Liver (tissue), 9 donors: ENCODE results near the gene MMP21. TPM values are rescaled to one million over a fixed set of nuclear protein-coding genes. Genes with fewer than 3 reads are reported as not detected.

Experiments
- DNase-seq: peaks from one replicate; pipeline ENCODE4 v3.0.0-alpha.2; 2017; ENCODE audit warnings: low spot score
- H3K27ac ChIP-seq, 2 donors: one replicate each; pipeline ENCODE4 v1.7.0; 2013; ENCODE audit warnings: inconsistent platforms in 2 of 2, low read length in 2 of 2, control low read depth in 1 of 2, low read depth in 1 of 2, mild to moderate bottlenecking in 1 of 2
- H3K27me3 ChIP-seq, 4 donors: one replicate each; pipeline versions ENCODE4 v1.6.1 to v1.7.0; 2013; ENCODE audit warnings: low read length in 3 of 4, inconsistent platforms in 1 of 4, mild to moderate bottlenecking in 1 of 4, moderate library complexity in 1 of 4; ENCODE audit not compliant: control insufficient read depth in 4 of 4, insufficient read depth in 4 of 4
- H3K36me3 ChIP-seq, 4 donors: one replicate each; pipeline versions ENCODE4 v1.6.1 to v1.7.0; 2013; ENCODE audit warnings: low read length in 3 of 4, mild to moderate bottlenecking in 3 of 4, low read depth in 1 of 4, moderate library complexity in 1 of 4; ENCODE audit not compliant: control insufficient read depth in 4 of 4, insufficient read depth in 3 of 4
- H3K4me1 ChIP-seq, 4 donors: one replicate each; pipeline versions ENCODE4 v1.6.1 to v1.7.0; 2013; ENCODE audit warnings: low read length in 3 of 4, mild to moderate bottlenecking in 3 of 4, moderate library complexity in 1 of 4; ENCODE audit not compliant: control insufficient read depth in 4 of 4, insufficient read depth in 4 of 4
- H3K4me3 ChIP-seq, 3 donors: one replicate each; pipeline versions ENCODE4 v1.6.1 to v1.7.0; 2013; ENCODE audit warnings: low read length in 3 of 3, control low read depth in 1 of 3, low read depth in 1 of 3, mild to moderate bottlenecking in 1 of 3
- H3K9ac ChIP-seq, 2 donors: one replicate each; pipeline ENCODE4 v1.7.0; 2013; ENCODE audit warnings: low read length in 2 of 2, mild to moderate bottlenecking in 2 of 2, moderate library complexity in 2 of 2, control low read depth in 1 of 2, low read depth in 1 of 2
- H3K9me3 ChIP-seq, 4 donors: one replicate each; pipeline versions ENCODE4 v1.6.1 to v1.7.0; 2013; ENCODE audit warnings: low read length in 3 of 4; ENCODE audit not compliant: control insufficient read depth in 4 of 4
- CTCF ChIP-seq: fragments of 150-350 bp; IDR thresholded peaks from 2 replicates; pipeline ENCODE4 v1.5.1; 2017; ENCODE audit warnings: improper control_type of control experiment, low read depth, low read length; ENCODE audit not compliant: missing input control
- EGR1 ChIP-seq, 2 donors: IDR thresholded peaks; 2 replicates each; pipeline ENCODE4 v1.6.1; 2016 to 2018; ENCODE audit warnings: antibody characterized with exemption in 2 of 2, low read depth in 2 of 2
- GABPA ChIP-seq, 2 donors: IDR thresholded peaks in 1 of 2; conservative IDR thresholded peaks in 1 of 2; 2 replicates each; pipeline ENCODE4 v1.6.1; 2016; ENCODE audit warnings: antibody characterized with exemption in 2 of 2, mild to moderate bottlenecking in 1 of 2, moderate library complexity in 1 of 2
- HNF4A ChIP-seq, 2 donors: conservative IDR thresholded peaks; 2 replicates each; pipeline ENCODE4 v1.6.1; 2016; ENCODE audit warnings: antibody characterized with exemption in 2 of 2, mild to moderate bottlenecking in 2 of 2
- NR2F2 ChIP-seq: IDR thresholded peaks from 2 replicates; pipeline ENCODE4 v1.6.1; 2016; ENCODE audit warnings: antibody characterized with exemption
- RAD21 ChIP-seq, 2 donors: IDR thresholded peaks; 2 replicates each; pipeline ENCODE4 v1.6.1; 2016; ENCODE audit warnings: antibody characterized with exemption in 2 of 2, mild to moderate bottlenecking in 2 of 2
- RXRA ChIP-seq, 2 donors: IDR thresholded peaks; 2 replicates each; pipeline ENCODE4 v1.6.1; 2017 to 2018; ENCODE audit warnings: antibody characterized with exemption in 2 of 2, mild to moderate bottlenecking in 1 of 2
- SP1 ChIP-seq: IDR thresholded peaks from 2 replicates; pipeline ENCODE4 v1.6.1; 2018; ENCODE audit warnings: antibody characterized with exemption, mild to moderate bottlenecking
- TAF1 ChIP-seq: conservative IDR thresholded peaks from 2 replicates; pipeline ENCODE4 v1.6.1; 2016; ENCODE audit warnings: antibody characterized with exemption, mild to moderate bottlenecking
- YY1 ChIP-seq: IDR thresholded peaks from 2 replicates; pipeline ENCODE4 v1.6.1; 2016; ENCODE audit warnings: antibody characterized with exemption, mild to moderate bottlenecking
- WGBS: extraction: QIAGEN DNeasy Blood & Tissue Kit; methylation state at CpG from one replicate; pipeline ENCODE4 v1.1.7; 2013; 5-methylcytosine and 5-hydroxymethylcytosine counted together
- polyA plus RNA-seq, 2 donors: library from polyadenylated mRNA; stranded (reverse) in 1 of 2; unstranded in 1 of 2; fragments of 200-250 nt in 1 of 2; fragments of >200 nt in 1 of 2; fragmentation: Nextera tagmentation in 1 of 2; extraction: Ambion mirVana in 1 of 2; gene quantifications; one replicate each; pipeline versions ENCODE4 v1.2.1 to v1.2.3, GENCODE V29; 2013 to 2015
- total RNA-seq, 2 donors: library from RNA; depleted of rRNA; stranded (reverse); fragments of >200 nt; gene quantifications; one replicate each; pipeline ENCODE4 v1.2.3, GENCODE V29; 2014
- TF ChIP-seq, protein P1 (sequence below): IDR thresholded peaks from 2 replicates; pipeline ENCODE4 v1.6.1; 2016; ENCODE audit warnings: antibody characterized with exemption
- TF ChIP-seq, protein P2 (sequence below): IDR thresholded peaks from 2 replicates; pipeline ENCODE4 v1.6.1; 2016; ENCODE audit warnings: antibody characterized with exemption, mild to moderate bottlenecking
- donor health status: healthy.
- donor health status: healthy.
- donor health status: healthy.
- donor health status: healthy.
- donor health status: healthy.

MMP21 gene
- total and polyA plus RNA-seq, 4 donors = 0.03 to 0.37 (median 0.17) TPM; not detected in 1

DNA sequence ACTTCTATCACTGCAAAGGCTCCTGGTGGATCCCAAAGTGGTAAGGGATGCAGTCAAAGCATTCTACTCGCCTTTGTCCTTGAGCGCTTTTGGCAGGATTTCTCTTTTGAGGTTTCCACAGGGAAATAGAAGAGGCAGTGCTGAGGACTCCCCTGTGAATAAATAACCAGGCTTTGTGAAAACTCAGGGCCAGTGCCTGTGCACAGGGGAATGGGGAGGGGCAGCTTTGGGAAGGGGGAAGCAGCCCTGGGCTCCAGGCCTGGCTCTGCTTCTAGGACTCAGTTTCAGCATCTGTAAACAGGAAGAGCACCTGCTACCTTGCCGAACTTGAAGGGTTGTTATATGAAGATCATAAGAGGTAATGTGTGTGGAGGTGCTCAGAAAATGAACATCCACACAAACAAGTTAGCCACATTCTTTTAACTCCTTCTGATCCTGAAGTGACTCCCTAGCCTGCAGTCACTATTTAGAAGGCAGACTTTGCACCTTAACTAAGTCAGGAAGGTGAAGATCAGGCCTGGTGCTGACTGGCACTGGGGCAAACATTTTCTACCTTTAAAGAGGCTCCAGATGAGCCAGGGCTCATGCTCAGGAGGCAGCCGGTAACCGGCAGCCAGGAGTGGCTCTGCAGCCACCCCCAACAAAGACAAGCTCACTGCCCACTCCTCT, 22.5 kb upstream of the MMP21 start:
- TF ChIP-seq RAD21 (IDR thresholded peaks at IDR 0.05) (no peak), GABPA (IDR thresholded peaks at IDR 0.05 in 1 of 2, conservative IDR thresholded peaks at IDR 0.05 in 1 of 2) (no peak), EGR1 (IDR thresholded peaks at IDR 0.05; ENCODE audit: low read depth in 2 of 2) (no peak), SP1 (no peak), RXRA (IDR thresholded peaks at IDR 0.05) (no peak), HNF4A (conservative IDR thresholded peaks at IDR 0.05) (no peak), NR2F2 (no peak), TAF1 (no peak), YY1 (no peak)
- TF ChIP-seq, protein P1, sequence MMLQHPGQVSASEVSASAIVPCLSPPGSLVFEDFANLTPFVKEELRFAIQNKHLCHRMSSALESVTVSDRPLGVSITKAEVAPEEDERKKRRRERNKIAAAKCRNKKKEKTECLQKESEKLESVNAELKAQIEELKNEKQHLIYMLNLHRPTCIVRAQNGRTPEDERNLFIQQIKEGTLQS = no peak
- TF ChIP-seq, protein P2, sequence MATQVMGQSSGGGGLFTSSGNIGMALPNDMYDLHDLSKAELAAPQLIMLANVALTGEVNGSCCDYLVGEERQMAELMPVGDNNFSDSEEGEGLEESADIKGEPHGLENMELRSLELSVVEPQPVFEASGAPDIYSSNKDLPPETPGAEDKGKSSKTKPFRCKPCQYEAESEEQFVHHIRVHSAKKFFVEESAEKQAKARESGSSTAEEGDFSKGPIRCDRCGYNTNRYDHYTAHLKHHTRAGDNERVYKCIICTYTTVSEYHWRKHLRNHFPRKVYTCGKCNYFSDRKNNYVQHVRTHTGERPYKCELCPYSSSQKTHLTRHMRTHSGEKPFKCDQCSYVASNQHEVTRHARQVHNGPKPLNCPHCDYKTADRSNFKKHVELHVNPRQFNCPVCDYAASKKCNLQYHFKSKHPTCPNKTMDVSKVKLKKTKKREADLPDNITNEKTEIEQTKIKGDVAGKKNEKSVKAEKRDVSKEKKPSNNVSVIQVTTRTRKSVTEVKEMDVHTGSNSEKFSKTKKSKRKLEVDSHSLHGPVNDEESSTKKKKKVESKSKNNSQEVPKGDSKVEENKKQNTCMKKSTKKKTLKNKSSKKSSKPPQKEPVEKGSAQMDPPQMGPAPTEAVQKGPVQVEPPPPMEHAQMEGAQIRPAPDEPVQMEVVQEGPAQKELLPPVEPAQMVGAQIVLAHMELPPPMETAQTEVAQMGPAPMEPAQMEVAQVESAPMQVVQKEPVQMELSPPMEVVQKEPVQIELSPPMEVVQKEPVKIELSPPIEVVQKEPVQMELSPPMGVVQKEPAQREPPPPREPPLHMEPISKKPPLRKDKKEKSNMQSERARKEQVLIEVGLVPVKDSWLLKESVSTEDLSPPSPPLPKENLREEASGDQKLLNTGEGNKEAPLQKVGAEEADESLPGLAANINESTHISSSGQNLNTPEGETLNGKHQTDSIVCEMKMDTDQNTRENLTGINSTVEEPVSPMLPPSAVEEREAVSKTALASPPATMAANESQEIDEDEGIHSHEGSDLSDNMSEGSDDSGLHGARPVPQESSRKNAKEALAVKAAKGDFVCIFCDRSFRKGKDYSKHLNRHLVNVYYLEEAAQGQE = no peak
- no peak overlapping the region for H3K9ac ChIP-seq
- 55% methylated on average over 5 of the region's 5 CpGs for whole genome bisulfite sequencing

GRCh38 chr10:125797424-125797823, 21.8 kb upstream of the MMP21 start:
- Histone ChIP-seq H3K4me1 (no peaks in the 10 kb centered on the region), H3K9me3 (no peaks in the 10 kb centered on the region), H3K36me3 (peaks cover 7 to 68% (median 42%) of the 10 kb centered on the region in 4 donors), H3K27me3 (no peaks in the 10 kb centered on the region), H3K4me3 (no peak overlapping the region), H3K27ac (no peak overlapping the region), H3K9ac (no peak overlapping the region)
- 94% methylated on average over 8 of the region's 8 CpGs for WGBS
- no peak for TF ChIP-seq YY1
- DNase-seq = no peak

More for the DNA sequence above, 22.5 kb upstream of the MMP21 start:
- DNase-seq = no peak
- no peaks in the 10 kb centered on the region for H3K27me3 ChIP-seq
- no peak overlapping the region for H3K4me3 ChIP-seq
- H3K36me3 ChIP-seq = peaks cover 7 to 67% (median 38%) of the 10 kb centered on the region in 4 donors
- no peaks in the 10 kb centered on the region for H3K4me1 ChIP-seq
- no peaks in the 10 kb centered on the region for H3K9me3 ChIP-seq
- no peak overlapping the region for H3K27ac ChIP-seq

- Histone ChIP-seq H3K9ac (no peak overlapping the region), H3K27me3 (no peaks in the 10 kb centered on the region), H3K9me3 (no peaks in the 10 kb centered on the region), H3K27ac (no peak overlapping the region), H3K36me3 (peaks cover 7 to 60% (median 41%) of the 10 kb centered on the region in 4 donors), H3K4me3 (no peak overlapping the region), H3K4me1 (no peaks in the 10 kb centered on the region)
- no peak for TF ChIP-seq YY1
- TF ChIP-seq CTCF = no peak
- no peak for TF ChIP-seq RAD21 (IDR thresholded peaks at IDR 0.05)
- no peak for TF ChIP-seq TAF1
- TF ChIP-seq, protein P2 = no peak
- no peak for TF ChIP-seq NR2F2
- no peak for DNase-seq
- WGBS = 84% methylated on average over 8 of the region's 8 CpGs
Observed at GRCh38 chr10:125795637-125796190, 20.1 kb upstream of the MMP21 start.
